ENCODE data around the gene ZGLP1. TPM values are rescaled to one million over a fixed set of nuclear protein-coding genes. Genes with fewer than 3 reads are reported as not detected.

Gene ZGLP1
- total and polyA plus RNA-seq, 2 of the 13 experiments (the other 11 are each of a cell fraction or from before 2014, with no cell fraction given) = 2.4 to 3.0 TPM

DNA sequence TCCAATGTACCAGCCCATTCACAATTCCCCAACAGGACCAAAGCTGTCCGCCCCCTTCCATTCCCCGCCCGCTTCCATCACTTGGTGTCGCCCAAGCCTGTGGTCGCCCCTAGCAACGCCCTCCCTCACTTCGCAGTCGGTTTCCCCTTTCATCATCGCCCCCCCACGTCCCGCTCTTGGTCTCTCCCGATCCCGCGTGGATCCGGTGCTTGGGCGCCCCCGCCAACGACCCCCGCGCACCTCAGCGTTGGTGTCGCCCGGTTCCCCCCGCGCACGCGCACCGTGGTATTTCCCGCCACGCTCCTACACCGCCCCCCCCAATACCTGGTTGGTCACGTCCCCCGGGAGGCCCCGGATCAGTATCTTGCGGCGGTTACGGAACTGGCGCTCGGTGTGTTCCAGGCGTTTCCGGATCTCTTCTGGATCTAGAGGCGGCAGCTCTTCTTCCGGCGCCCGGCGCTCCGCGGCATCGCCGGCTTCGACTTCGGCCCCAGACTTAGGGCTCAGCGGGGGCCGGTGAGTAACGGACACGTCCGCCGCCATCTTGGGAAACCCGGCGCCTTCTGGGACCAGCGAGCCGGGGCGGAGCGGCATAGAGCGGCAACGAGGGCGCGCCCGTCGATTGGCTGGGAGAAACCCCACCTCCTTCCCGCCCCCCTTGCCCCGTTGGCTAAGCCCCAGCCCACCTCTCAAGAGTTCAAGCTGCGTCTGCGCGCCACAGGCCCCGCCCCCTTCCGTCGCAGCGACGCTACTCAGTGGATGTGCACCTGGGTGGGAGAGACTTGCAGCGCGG lies 23.5 kb upstream of the ZGLP1 start, which contains the start of gene RAVER1 (continued):
- TF ChIP-seq IKZF1 (IDR thresholded peaks at IDR 0.05) = no peak
- peak; percentile 82 for TF ChIP-seq POGZ (CRISPR knock-in tag; IDR thresholded peaks at IDR 0.05)
- no peak for TF ChIP-seq ZNF562 (CRISPR knock-in tag; IDR thresholded peaks at IDR 0.05; ENCODE audit: borderline replicate concordance)
- TF ChIP-seq ATF5 (CRISPR knock-in tag; IDR thresholded peaks at IDR 0.05; ENCODE audit: low read depth) = no peak
- TF ChIP-seq FOXA1 (IDR thresholded peaks at IDR 0.05) = no peak
- no peak for TF ChIP-seq FOXA1 (CRISPR knock-in tag; IDR thresholded peaks at IDR 0.05)
- no peak for TF ChIP-seq NFIB (CRISPR knock-in tag; IDR thresholded peaks at IDR 0.05; ENCODE audit: borderline replicate concordance)
- 0 out of 2 replicates have a peak, but pooled peaks have one; percentile 18 for TF ChIP-seq TFE3 (CRISPR knock-in tag; IDR thresholded peaks at IDR 0.05)
- no peak for TF ChIP-seq ERF (CRISPR knock-in tag; IDR thresholded peaks at IDR 0.05)
- TF ChIP-seq ZNF773 (CRISPR knock-in tag; IDR thresholded peaks at IDR 0.05; ENCODE audit: borderline replicate concordance) = no peak
- peak; percentile 60 for TF ChIP-seq ZBTB14 (CRISPR knock-in tag; IDR thresholded peaks at IDR 0.05)
- TF ChIP-seq HNRNPL (IDR thresholded peaks at IDR 0.05; ENCODE audit: low read depth, low read length) = peak; percentile 57; the same call in 1 of the 2 replicates
- peak; percentile 76 for TF ChIP-seq MYC (CRISPR knock-in tag; IDR thresholded peaks at IDR 0.05; ENCODE audit: borderline replicate concordance)
- TF ChIP-seq, protein P1, sequence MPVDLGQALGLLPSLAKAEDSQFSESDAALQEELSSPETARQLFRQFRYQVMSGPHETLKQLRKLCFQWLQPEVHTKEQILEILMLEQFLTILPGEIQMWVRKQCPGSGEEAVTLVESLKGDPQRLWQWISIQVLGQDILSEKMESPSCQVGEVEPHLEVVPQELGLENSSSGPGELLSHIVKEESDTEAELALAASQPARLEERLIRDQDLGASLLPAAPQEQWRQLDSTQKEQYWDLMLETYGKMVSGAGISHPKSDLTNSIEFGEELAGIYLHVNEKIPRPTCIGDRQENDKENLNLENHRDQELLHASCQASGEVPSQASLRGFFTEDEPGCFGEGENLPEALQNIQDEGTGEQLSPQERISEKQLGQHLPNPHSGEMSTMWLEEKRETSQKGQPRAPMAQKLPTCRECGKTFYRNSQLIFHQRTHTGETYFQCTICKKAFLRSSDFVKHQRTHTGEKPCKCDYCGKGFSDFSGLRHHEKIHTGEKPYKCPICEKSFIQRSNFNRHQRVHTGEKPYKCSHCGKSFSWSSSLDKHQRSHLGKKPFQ (CRISPR knock-in tag; IDR thresholded peaks at IDR 0.05; ENCODE audit: insufficient replicate concordance) = no peak
- peak; percentile 80 for TF ChIP-seq NFYC (CRISPR knock-in tag; IDR thresholded peaks at IDR 0.05)
- no peak for TF ChIP-seq TOE1 (CRISPR knock-in tag; IDR thresholded peaks at IDR 0.05)
- TF ChIP-seq NCOA5 (CRISPR knock-in tag; IDR thresholded peaks at IDR 0.05) = no peak
- TF ChIP-seq HOXD1 (CRISPR knock-in tag; IDR thresholded peaks at IDR 0.05) = no peak
- peak; percentile 69 for TF ChIP-seq UBTF (CRISPR knock-in tag; IDR thresholded peaks at IDR 0.05)
- TF ChIP-seq ZNF460 (CRISPR knock-in tag; IDR thresholded peaks at IDR 0.05; ENCODE audit: borderline replicate concordance) = no peak
- TF ChIP-seq HDAC2 (CRISPR knock-in tag; IDR thresholded peaks at IDR 0.05) = no peak; the same call in 1 of the 2 replicates
- no peak for TF ChIP-seq RBAK (CRISPR knock-in tag; IDR thresholded peaks at IDR 0.05)
- TF ChIP-seq EED (CRISPR knock-in tag; IDR thresholded peaks at IDR 0.05) = 0 out of 2 replicates have a peak, but pooled peaks have one; percentile 9
- TF ChIP-seq ZFY (CRISPR knock-in tag; IDR thresholded peaks at IDR 0.05) = peak; percentile 77; the same call in 1 of the 2 replicates

Measured in HepG2 (cell line).